WTC11 (cell line): Measurements from ENCODE around the gene FHIT. TPM values are rescaled to one million over a fixed set of nuclear protein-coding genes. Genes with fewer than 3 reads are reported as not detected.

Experiments
- ATAC-seq: fragments of 200-7000 bp; cut with Tn5 transposase; 2 replicates; pipeline ENCODE4 v1.10.0; 2021; ENCODE audit warnings: mild to moderate bottlenecking, moderate library complexity
- CTCF ChIA-PET: fragments of 300-600 bp; sonication (Branson Sonifier 250); formaldehyde crosslinking; loops from one replicate; lab custom pipeline; 2021; ENCODE audit warnings: antibody characterized with exemption; lab: Charles Lee
- POLR2A ChIA-PET: fragments of 350-600 bp; sonication (Branson Sonifier 250); formaldehyde crosslinking; loops from one replicate; lab custom pipeline; 2021; ENCODE audit warnings: antibody characterized with exemption; lab: Charles Lee
- DNase-seq: peaks from one replicate; pipeline ENCODE4 v3.0.0; 2021; ENCODE audit warnings: low spot score
- H3K27ac Mint-ChIP-seq: 2 replicates; pipeline ENCODE4 v1.8.0; 2021; ENCODE audit warnings: mixed read lengths
- H3K27me3 Mint-ChIP-seq: 2 replicates; pipeline ENCODE4 v1.8.0; 2021; ENCODE audit warnings: low read depth, mild to moderate bottlenecking, moderate library complexity, mixed read lengths
- H3K36me3 Mint-ChIP-seq: 2 replicates; pipeline ENCODE4 v1.8.0; 2021; ENCODE audit warnings: mixed read lengths
- H3K4me1 Mint-ChIP-seq: 2 replicates; pipeline ENCODE4 v1.8.0; 2022; ENCODE audit warnings: mixed read lengths
- H3K4me3 Mint-ChIP-seq: 2 replicates; pipeline ENCODE4 v1.8.0; 2021; ENCODE audit warnings: mild to moderate bottlenecking, moderate library complexity, mixed read lengths
- H3K9me3 Mint-ChIP-seq: 2 replicates; pipeline ENCODE4 v1.8.0; 2021; ENCODE audit warnings: mixed read lengths
- CREM ChIP-seq: sonication (generic); formaldehyde crosslinking; IDR thresholded peaks from 2 replicates; pipeline ENCODE4 v1.8.1; 2022; ENCODE audit warnings: mild to moderate bottlenecking, missing genetic modification reagents, moderate library complexity
- FOXJ3 ChIP-seq: sonication (generic); formaldehyde crosslinking; IDR thresholded peaks from 2 replicates; pipeline ENCODE4 v1.9.0; 2021; ENCODE audit warnings: missing genetic modification reagents, mild to moderate bottlenecking, borderline replicate concordance
- GRHL2 ChIP-seq: fragments of 250-450 bp; sonication (Bioruptor Pico); IDR thresholded peaks from 2 replicates; pipeline ENCODE4 v1.8.0; 2022; ENCODE audit warnings: mild to moderate bottlenecking, moderate library complexity; ENCODE audit not compliant: insufficient replicate concordance, severe bottlenecking
- HMGA2 ChIP-seq: fragments of 250-450 bp; sonication (Bioruptor Pico); IDR thresholded peaks from 2 replicates; pipeline ENCODE4 v1.4.0; 2021; ENCODE audit warnings: mild to moderate bottlenecking, moderate library complexity
- IRF2 ChIP-seq: sonication (generic); formaldehyde crosslinking; IDR thresholded peaks from 2 replicates; pipeline ENCODE4 v1.8.0; 2022; ENCODE audit warnings: low read depth, missing genetic modification reagents, borderline replicate concordance
- NFATC4 ChIP-seq: fragments of 250-450 bp; sonication (Bioruptor Pico); IDR thresholded peaks from 2 replicates; pipeline ENCODE4 v1.9.0; 2021; ENCODE audit warnings: mild to moderate bottlenecking
- OVOL2 ChIP-seq: fragments of 250-450 bp; sonication (Bioruptor Pico); IDR thresholded peaks from 2 replicates; pipeline ENCODE4 v1.9.0; 2021; ENCODE audit warnings: mild to moderate bottlenecking, borderline replicate concordance
- SOX15 ChIP-seq: fragments of 250-450 bp; sonication (Bioruptor Pico); IDR thresholded peaks from 2 replicates; pipeline ENCODE4 v1.9.0; 2021; ENCODE audit warnings: mild to moderate bottlenecking
- SP1 ChIP-seq: sonication (generic); formaldehyde crosslinking; conservative IDR thresholded peaks from 2 replicates; pipeline ENCODE4 v1.8.1; 2022; ENCODE audit warnings: missing genetic modification reagents
- TCF7 ChIP-seq: sonication (generic); formaldehyde crosslinking; IDR thresholded peaks from 2 replicates; pipeline ENCODE4 v1.8.0; 2022; ENCODE audit warnings: mild to moderate bottlenecking, low read depth, missing genetic modification reagents, moderate library complexity
- ZNF671 ChIP-seq: fragments of 250-450 bp; sonication (Bioruptor Pico); IDR thresholded peaks from 2 replicates; pipeline ENCODE4 v1.8.0; 2021; ENCODE audit warnings: mild to moderate bottlenecking
- total RNA-seq: library from RNA; stranded (reverse); gene quantifications from 3 replicates; pipeline ENCODE4 v1.2.3, GENCODE V29; 2021
- TF ChIP-seq, protein P1 (sequence below): sonication (generic); formaldehyde crosslinking; IDR thresholded peaks from 2 replicates; pipeline ENCODE4 v1.8.1; 2023; ENCODE audit warnings: mild to moderate bottlenecking, missing genetic modification reagents
- TF ChIP-seq, protein P2 (sequence below): fragments of 250-450 bp; sonication (Bioruptor Pico); conservative IDR thresholded peaks from 2 replicates; pipeline ENCODE4 v1.9.0; 2021; ENCODE audit warnings: mild to moderate bottlenecking
- TF ChIP-seq, protein P3 (sequence below): fragments of 250-450 bp; sonication (Bioruptor Pico); IDR thresholded peaks from 2 replicates; pipeline ENCODE4 v1.9.0; 2021; ENCODE audit warnings: moderate library complexity, mild to moderate bottlenecking, inconsistent platforms, borderline replicate concordance
- TF ChIP-seq, protein P4 (sequence below): fragments of 200-600 bp; IDR thresholded peaks from 2 replicates; pipeline ENCODE4 v1.8.0; 2022; ENCODE audit warnings: antibody characterized with exemption
- TF ChIP-seq, protein P5 (sequence below): fragments of 250-450 bp; sonication (Bioruptor Pico); IDR thresholded peaks from 2 replicates; pipeline ENCODE4 v1.9.0; 2021; ENCODE audit warnings: mild to moderate bottlenecking, borderline replicate concordance
- TF ChIP-seq, protein P6 (sequence below): sonication (generic); formaldehyde crosslinking; IDR thresholded peaks from 2 replicates; pipeline ENCODE4 v1.8.0; 2022; ENCODE audit warnings: missing genetic modification reagents
- TF ChIP-seq, protein P7 (sequence below): fragments of 250-450 bp; sonication (Bioruptor Pico); IDR thresholded peaks from 2 replicates; pipeline ENCODE4 v1.9.0; 2021; ENCODE audit warnings: mild to moderate bottlenecking

FHIT gene
- total RNA-seq, 1 experiment from 2014 or later: 2.6 TPM

DNA sequence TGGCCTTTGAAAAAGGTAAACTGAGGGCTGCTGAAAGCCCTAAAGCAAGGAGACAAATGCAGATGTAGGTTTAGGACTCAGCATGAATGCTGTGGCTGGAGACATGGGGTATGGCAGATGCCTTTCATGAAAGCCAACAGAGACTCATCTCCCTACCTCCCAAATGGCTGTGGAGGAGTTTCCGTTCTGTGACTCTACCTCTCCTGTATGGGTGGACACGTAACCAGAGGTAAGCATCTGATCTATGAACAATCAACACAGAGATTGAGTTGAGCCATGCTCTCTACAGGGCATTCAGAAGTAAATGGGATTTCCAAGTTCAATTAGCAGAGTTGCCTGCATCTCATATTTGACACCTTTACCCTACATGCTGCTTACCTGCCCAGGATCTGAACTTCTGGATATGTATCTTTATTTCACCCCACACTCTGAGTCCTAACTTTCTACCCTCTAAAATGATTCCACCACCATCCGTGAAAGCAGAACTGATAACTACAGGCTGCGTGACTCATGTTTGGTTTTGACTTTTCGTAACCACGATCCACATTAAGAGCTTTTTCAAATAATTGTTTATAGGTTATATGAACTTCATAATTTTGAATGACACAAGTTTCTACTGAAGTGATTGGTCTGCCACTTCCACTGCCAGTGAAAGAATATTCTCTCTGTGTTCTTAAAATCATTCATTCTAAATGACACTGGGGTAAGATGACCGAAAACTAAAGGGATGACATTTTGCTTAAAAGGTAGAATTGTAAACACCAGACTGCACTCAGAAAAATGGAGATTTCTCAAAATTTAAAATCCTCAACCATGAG lies 1058.7 kb downstream of the FHIT start (continued):
- TF ChIP-seq, protein P1, sequence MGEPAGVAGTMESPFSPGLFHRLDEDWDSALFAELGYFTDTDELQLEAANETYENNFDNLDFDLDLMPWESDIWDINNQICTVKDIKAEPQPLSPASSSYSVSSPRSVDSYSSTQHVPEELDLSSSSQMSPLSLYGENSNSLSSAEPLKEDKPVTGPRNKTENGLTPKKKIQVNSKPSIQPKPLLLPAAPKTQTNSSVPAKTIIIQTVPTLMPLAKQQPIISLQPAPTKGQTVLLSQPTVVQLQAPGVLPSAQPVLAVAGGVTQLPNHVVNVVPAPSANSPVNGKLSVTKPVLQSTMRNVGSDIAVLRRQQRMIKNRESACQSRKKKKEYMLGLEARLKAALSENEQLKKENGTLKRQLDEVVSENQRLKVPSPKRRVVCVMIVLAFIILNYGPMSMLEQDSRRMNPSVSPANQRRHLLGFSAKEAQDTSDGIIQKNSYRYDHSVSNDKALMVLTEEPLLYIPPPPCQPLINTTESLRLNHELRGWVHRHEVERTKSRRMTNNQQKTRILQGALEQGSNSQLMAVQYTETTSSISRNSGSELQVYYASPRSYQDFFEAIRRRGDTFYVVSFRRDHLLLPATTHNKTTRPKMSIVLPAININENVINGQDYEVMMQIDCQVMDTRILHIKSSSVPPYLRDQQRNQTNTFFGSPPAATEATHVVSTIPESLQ (CRISPR knock-in tag): no peak
- TF ChIP-seq IRF2 (CRISPR knock-in tag) (no peak), HMGA2 (CRISPR knock-in tag) (no peak), FOXJ3 (CRISPR knock-in tag) (no peak), CREM (CRISPR knock-in tag) (no peak), OVOL2 (no peak), SOX15 (CRISPR knock-in tag) (no peak), GRHL2 (no peak), ZNF671 (CRISPR knock-in tag) (no peak), NFATC4 (CRISPR knock-in tag) (no peak)
- TF ChIP-seq, protein P2, sequence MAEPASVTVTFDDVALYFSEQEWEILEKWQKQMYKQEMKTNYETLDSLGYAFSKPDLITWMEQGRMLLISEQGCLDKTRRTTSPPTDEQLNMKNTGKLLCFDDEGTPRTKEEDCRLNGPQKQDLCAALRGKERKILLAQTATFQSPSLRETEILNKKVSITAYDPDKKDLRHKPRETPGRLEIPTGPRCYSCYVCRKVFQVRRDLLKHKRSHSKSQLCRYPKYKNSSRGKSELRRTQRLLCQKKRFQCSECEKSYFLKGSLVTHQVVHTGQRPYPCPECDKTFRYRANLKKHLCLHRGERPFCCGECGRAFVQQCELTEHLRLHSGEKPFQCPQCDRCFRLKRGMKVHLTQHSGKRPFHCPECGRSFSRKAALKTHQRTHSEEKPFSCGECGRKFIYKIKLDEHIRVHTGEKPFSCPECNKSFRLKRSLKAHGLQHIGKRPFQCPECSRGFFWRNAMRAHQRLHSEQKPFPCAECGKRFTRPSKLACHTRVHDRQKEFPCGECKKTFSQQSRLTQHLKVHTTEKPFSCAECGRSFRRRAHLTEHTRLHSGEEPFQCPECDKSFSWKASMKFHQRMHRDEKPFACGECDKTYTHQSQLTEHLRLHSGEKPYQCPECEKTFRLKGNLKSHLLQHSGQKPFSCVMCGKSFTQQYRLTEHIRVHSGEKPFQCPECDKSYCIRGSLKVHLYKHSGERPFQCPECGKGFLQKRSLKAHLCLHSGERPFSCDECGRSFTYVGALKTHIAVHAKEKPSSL (CRISPR knock-in tag): no peak
- TF ChIP-seq, protein P3, sequence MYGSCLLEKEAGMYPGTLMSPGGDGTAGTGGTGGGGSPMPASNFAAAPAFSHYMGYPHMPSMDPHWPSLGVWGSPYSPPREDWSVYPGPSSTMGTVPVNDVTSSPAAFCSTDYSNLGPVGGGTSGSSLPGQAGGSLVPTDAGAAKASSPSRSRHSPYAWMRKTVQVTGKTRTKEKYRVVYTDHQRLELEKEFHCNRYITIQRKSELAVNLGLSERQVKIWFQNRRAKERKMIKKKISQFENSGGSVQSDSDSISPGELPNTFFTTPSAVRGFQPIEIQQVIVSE (CRISPR knock-in tag): no peak

DNA sequence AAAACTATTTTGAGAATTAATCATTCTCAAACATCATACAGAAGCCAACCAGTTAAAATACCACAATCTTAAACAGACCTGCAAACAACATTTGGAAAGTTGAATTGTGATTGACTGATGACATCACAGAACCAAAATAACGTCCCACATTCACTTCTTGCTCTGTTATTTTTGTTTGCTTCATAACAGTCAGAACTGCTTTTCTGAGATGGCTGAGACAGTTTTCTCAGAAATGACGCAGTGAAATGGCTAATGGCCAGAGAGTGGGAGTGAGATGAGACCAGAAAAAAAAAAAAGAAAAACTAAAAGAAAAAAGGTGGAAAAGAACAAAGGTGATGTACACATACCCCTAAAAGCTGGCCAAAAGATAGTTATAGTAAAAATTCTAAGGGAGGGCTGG lies 1061.2 kb downstream of the FHIT start:
- CTCF ChIA-PET: no interaction called here
- POLR2A ChIA-PET: no interaction called here
- DNase-seq: no peak
- H3K36me3 Mint-ChIP-seq: no peaks in the 10 kb centered on the region
- H3K27ac Mint-ChIP-seq: no peak overlapping the region
- peaks cover 35% of the 10 kb centered on the region for H3K4me1 Mint-ChIP-seq
- no peak for ATAC-seq
- no peaks in the 10 kb centered on the region for H3K27me3 Mint-ChIP-seq
- no peak overlapping the region for H3K4me3 Mint-ChIP-seq
- H3K9me3 Mint-ChIP-seq: 0 out of 2 replicates have a peak, but pooled peaks cover 3% of the 10 kb centered on the region
- no peak for TF ChIP-seq SP1 (CRISPR knock-in tag)
- TF ChIP-seq, protein P4, sequence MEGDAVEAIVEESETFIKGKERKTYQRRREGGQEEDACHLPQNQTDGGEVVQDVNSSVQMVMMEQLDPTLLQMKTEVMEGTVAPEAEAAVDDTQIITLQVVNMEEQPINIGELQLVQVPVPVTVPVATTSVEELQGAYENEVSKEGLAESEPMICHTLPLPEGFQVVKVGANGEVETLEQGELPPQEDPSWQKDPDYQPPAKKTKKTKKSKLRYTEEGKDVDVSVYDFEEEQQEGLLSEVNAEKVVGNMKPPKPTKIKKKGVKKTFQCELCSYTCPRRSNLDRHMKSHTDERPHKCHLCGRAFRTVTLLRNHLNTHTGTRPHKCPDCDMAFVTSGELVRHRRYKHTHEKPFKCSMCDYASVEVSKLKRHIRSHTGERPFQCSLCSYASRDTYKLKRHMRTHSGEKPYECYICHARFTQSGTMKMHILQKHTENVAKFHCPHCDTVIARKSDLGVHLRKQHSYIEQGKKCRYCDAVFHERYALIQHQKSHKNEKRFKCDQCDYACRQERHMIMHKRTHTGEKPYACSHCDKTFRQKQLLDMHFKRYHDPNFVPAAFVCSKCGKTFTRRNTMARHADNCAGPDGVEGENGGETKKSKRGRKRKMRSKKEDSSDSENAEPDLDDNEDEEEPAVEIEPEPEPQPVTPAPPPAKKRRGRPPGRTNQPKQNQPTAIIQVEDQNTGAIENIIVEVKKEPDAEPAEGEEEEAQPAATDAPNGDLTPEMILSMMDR: no peak
- TF ChIP-seq, protein P5, sequence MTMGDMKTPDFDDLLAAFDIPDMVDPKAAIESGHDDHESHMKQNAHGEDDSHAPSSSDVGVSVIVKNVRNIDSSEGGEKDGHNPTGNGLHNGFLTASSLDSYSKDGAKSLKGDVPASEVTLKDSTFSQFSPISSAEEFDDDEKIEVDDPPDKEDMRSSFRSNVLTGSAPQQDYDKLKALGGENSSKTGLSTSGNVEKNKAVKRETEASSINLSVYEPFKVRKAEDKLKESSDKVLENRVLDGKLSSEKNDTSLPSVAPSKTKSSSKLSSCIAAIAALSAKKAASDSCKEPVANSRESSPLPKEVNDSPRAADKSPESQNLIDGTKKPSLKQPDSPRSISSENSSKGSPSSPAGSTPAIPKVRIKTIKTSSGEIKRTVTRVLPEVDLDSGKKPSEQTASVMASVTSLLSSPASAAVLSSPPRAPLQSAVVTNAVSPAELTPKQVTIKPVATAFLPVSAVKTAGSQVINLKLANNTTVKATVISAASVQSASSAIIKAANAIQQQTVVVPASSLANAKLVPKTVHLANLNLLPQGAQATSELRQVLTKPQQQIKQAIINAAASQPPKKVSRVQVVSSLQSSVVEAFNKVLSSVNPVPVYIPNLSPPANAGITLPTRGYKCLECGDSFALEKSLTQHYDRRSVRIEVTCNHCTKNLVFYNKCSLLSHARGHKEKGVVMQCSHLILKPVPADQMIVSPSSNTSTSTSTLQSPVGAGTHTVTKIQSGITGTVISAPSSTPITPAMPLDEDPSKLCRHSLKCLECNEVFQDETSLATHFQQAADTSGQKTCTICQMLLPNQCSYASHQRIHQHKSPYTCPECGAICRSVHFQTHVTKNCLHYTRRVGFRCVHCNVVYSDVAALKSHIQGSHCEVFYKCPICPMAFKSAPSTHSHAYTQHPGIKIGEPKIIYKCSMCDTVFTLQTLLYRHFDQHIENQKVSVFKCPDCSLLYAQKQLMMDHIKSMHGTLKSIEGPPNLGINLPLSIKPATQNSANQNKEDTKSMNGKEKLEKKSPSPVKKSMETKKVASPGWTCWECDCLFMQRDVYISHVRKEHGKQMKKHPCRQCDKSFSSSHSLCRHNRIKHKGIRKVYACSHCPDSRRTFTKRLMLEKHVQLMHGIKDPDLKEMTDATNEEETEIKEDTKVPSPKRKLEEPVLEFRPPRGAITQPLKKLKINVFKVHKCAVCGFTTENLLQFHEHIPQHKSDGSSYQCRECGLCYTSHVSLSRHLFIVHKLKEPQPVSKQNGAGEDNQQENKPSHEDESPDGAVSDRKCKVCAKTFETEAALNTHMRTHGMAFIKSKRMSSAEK (CRISPR knock-in tag): no peak
- TF ChIP-seq FOXJ3 (CRISPR knock-in tag): no peak
- TF ChIP-seq, protein P6, sequence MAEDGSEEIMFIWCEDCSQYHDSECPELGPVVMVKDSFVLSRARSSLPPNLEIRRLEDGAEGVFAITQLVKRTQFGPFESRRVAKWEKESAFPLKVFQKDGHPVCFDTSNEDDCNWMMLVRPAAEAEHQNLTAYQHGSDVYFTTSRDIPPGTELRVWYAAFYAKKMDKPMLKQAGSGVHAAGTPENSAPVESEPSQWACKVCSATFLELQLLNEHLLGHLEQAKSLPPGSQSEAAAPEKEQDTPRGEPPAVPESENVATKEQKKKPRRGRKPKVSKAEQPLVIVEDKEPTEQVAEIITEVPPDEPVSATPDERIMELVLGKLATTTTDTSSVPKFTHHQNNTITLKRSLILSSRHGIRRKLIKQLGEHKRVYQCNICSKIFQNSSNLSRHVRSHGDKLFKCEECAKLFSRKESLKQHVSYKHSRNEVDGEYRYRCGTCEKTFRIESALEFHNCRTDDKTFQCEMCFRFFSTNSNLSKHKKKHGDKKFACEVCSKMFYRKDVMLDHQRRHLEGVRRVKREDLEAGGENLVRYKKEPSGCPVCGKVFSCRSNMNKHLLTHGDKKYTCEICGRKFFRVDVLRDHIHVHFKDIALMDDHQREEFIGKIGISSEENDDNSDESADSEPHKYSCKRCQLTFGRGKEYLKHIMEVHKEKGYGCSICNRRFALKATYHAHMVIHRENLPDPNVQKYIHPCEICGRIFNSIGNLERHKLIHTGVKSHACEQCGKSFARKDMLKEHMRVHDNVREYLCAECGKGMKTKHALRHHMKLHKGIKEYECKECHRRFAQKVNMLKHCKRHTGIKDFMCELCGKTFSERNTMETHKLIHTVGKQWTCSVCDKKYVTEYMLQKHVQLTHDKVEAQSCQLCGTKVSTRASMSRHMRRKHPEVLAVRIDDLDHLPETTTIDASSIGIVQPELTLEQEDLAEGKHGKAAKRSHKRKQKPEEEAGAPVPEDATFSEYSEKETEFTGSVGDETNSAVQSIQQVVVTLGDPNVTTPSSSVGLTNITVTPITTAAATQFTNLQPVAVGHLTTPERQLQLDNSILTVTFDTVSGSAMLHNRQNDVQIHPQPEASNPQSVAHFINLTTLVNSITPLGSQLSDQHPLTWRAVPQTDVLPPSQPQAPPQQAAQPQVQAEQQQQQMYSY (CRISPR knock-in tag): no peak
- TF ChIP-seq TCF7 (CRISPR knock-in tag): no peak
- TF ChIP-seq, protein P7, sequence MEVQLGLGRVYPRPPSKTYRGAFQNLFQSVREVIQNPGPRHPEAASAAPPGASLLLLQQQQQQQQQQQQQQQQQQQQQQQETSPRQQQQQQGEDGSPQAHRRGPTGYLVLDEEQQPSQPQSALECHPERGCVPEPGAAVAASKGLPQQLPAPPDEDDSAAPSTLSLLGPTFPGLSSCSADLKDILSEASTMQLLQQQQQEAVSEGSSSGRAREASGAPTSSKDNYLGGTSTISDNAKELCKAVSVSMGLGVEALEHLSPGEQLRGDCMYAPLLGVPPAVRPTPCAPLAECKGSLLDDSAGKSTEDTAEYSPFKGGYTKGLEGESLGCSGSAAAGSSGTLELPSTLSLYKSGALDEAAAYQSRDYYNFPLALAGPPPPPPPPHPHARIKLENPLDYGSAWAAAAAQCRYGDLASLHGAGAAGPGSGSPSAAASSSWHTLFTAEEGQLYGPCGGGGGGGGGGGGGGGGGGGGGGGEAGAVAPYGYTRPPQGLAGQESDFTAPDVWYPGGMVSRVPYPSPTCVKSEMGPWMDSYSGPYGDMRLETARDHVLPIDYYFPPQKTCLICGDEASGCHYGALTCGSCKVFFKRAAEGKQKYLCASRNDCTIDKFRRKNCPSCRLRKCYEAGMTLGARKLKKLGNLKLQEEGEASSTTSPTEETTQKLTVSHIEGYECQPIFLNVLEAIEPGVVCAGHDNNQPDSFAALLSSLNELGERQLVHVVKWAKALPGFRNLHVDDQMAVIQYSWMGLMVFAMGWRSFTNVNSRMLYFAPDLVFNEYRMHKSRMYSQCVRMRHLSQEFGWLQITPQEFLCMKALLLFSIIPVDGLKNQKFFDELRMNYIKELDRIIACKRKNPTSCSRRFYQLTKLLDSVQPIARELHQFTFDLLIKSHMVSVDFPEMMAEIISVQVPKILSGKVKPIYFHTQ: no peak
- TF ChIP-seq ZNF671 (CRISPR knock-in tag): no peak
